ENCODE data around the gene OGFOD3. TPM values are rescaled to one million over a fixed set of nuclear protein-coding genes. Genes with fewer than 3 reads are reported as not detected.

OGFOD3 gene
- total RNA-seq, 2 experiments from 2014 or later = 24.4 to 27.4 TPM

- POLR2A ChIA-PET = no interaction called here
- Mint-ChIP-seq H3K4me1 (no peaks in the 10 kb centered on the region), H3K27me3 (no peaks in the 10 kb centered on the region), H3K36me3 (peaks cover 2% of the 10 kb centered on the region), H3K4me3 (no peak overlapping the region), H3K27ac (no peak overlapping the region), H3K9me3 (no peaks in the 10 kb centered on the region)
- ATAC-seq (ENCODE audit: low read depth) (no peak), DNase-seq (no peak)
Observed at GRCh38 chr17:82391496-82392066, 26.8 kb downstream of the OGFOD3 start.

- no peaks in the 10 kb centered on the region for H3K9me3 Mint-ChIP-seq
- no peak overlapping the region for H3K4me3 Mint-ChIP-seq
- no peaks in the 10 kb centered on the region for H3K4me1 Mint-ChIP-seq
- no peak overlapping the region for H3K27ac Mint-ChIP-seq
- no peak for ATAC-seq (ENCODE audit: low read depth)
- no peak for DNase-seq
- POLR2A ChIA-PET = interaction anchor here (0.6 kb wide), 1 partner anchor 14 kb away, joined by 3 read pairs; no protein-coding TSS in a partner anchor
- no peaks in the 10 kb centered on the region for H3K27me3 Mint-ChIP-seq
- H3K36me3 Mint-ChIP-seq = peaks cover 2% of the 10 kb centered on the region
Observed at GRCh38 chr17:82390860-82391435, 27.4 kb downstream of the OGFOD3 start.

- no peaks in the 10 kb centered on the region for H3K27me3 Mint-ChIP-seq
- POLR2A ChIA-PET = interaction anchor here (0.6 kb wide), 1 partner anchor 15 kb away, joined by 3 read pairs; no protein-coding TSS in a partner anchor
- H3K4me1 Mint-ChIP-seq = no peaks in the 10 kb centered on the region
- no peaks in the 10 kb centered on the region for H3K36me3 Mint-ChIP-seq
- no peaks in the 10 kb centered on the region for H3K9me3 Mint-ChIP-seq
- no peak overlapping the region for H3K27ac Mint-ChIP-seq
- no peak overlapping the region for H3K4me3 Mint-ChIP-seq
- no peak for ATAC-seq (ENCODE audit: low read depth)
- DNase-seq = no peak
Observed at GRCh38 chr17:82390015-82390859, 28.1 kb downstream of the OGFOD3 start.

GRCh38 chr17:82389379-82389778 lies 29.0 kb downstream of the OGFOD3 start:
- Mint-ChIP-seq H3K27me3 (no peaks in the 10 kb centered on the region), H3K4me1 (no peaks in the 10 kb centered on the region), H3K4me3 (no peak overlapping the region), H3K9me3 (no peaks in the 10 kb centered on the region), H3K27ac (no peak overlapping the region), H3K36me3 (no peaks in the 10 kb centered on the region)
- POLR2A ChIA-PET = interaction anchor here (0.6 kb wide), 1 partner anchor 424 kb away, joined by 3 read pairs; no protein-coding TSS in a partner anchor
- ATAC-seq (ENCODE audit: low read depth) = no peak
- no peak for DNase-seq

- no peaks in the 10 kb centered on the region for H3K36me3 Mint-ChIP-seq
- H3K4me1 Mint-ChIP-seq = no peaks in the 10 kb centered on the region
- no peak overlapping the region for H3K4me3 Mint-ChIP-seq
- peaks cover under 1% of the 10 kb centered on the region for H3K27me3 Mint-ChIP-seq
- no peak overlapping the region for H3K27ac Mint-ChIP-seq
- no peaks in the 10 kb centered on the region for H3K9me3 Mint-ChIP-seq
- POLR2A ChIA-PET = interaction anchor here (0.6 kb wide), 1 partner anchor 424 kb away, joined by 3 read pairs; no protein-coding TSS in a partner anchor
- ATAC-seq (ENCODE audit: low read depth) = no peak
- no peak for DNase-seq
Observed at GRCh38 chr17:82388922-82389283, 29.5 kb downstream of the OGFOD3 start.

- H3K9me3 Mint-ChIP-seq = no peaks in the 10 kb centered on the region
- ATAC-seq (ENCODE audit: low read depth) (no peak), DNase-seq (no peak)
- peaks cover 2% of the 10 kb centered on the region for H3K27me3 Mint-ChIP-seq
- no peaks in the 10 kb centered on the region for H3K4me1 Mint-ChIP-seq
- H3K36me3 Mint-ChIP-seq = no peaks in the 10 kb centered on the region
- H3K4me3 Mint-ChIP-seq = no peak overlapping the region
- POLR2A ChIA-PET = no interaction called here
- H3K27ac Mint-ChIP-seq = no peak overlapping the region
Observed at GRCh38 chr17:82388223-82388921, 30.0 kb downstream of the OGFOD3 start.

- POLR2A ChIA-PET = interaction anchor here (0.6 kb wide), 1 partner anchor 14 kb away, joined by 3 read pairs; no protein-coding TSS in a partner anchor
- H3K36me3 Mint-ChIP-seq = no peaks in the 10 kb centered on the region
- ATAC-seq (ENCODE audit: low read depth) = no peak
- no peaks in the 10 kb centered on the region for H3K9me3 Mint-ChIP-seq
- no peak for DNase-seq
- H3K4me1 Mint-ChIP-seq = no peaks in the 10 kb centered on the region
- no peak overlapping the region for H3K4me3 Mint-ChIP-seq
- H3K27me3 Mint-ChIP-seq = peaks cover 2% of the 10 kb centered on the region
- H3K27ac Mint-ChIP-seq = no peak overlapping the region
Observed at GRCh38 chr17:82387705-82388106, 30.7 kb downstream of the OGFOD3 start.

GRCh38 chr17:82386881-82387704 lies 31.3 kb downstream of the OGFOD3 start:
- POLR2A ChIA-PET = interaction anchor here (0.6 kb wide), 1 partner anchor 15 kb away, joined by 3 read pairs; no protein-coding TSS in a partner anchor
- Mint-ChIP-seq H3K27ac (no peak overlapping the region), H3K9me3 (no peaks in the 10 kb centered on the region), H3K36me3 (no peaks in the 10 kb centered on the region), H3K27me3 (peaks cover 2% of the 10 kb centered on the region), H3K4me3 (no peak overlapping the region), H3K4me1 (no peaks in the 10 kb centered on the region)
- DNase-seq (no peak), ATAC-seq (ENCODE audit: low read depth) (no peak)

- DNase-seq (no peak), ATAC-seq (ENCODE audit: low read depth) (no peak)
- Mint-ChIP-seq H3K4me3 (no peak overlapping the region), H3K27me3 (peaks cover 2% of the 10 kb centered on the region), H3K4me1 (no peaks in the 10 kb centered on the region), H3K36me3 (no peaks in the 10 kb centered on the region), H3K27ac (no peak overlapping the region), H3K9me3 (no peaks in the 10 kb centered on the region)
- POLR2A ChIA-PET = no interaction called here
Observed at GRCh38 chr17:82386255-82386831, 32.0 kb downstream of the OGFOD3 start.

GRCh38 chr17:82385559-82386254 lies 32.7 kb downstream of the OGFOD3 start:
- POLR2A ChIA-PET = no interaction called here
- no peaks in the 10 kb centered on the region for H3K4me1 Mint-ChIP-seq
- no peak for DNase-seq
- no peak overlapping the region for H3K27ac Mint-ChIP-seq
- no peaks in the 10 kb centered on the region for H3K9me3 Mint-ChIP-seq
- H3K27me3 Mint-ChIP-seq = peaks cover 2% of the 10 kb centered on the region
- no peak overlapping the region for H3K4me3 Mint-ChIP-seq
- no peaks in the 10 kb centered on the region for H3K36me3 Mint-ChIP-seq
- ATAC-seq (ENCODE audit: low read depth) = no peak

- no peaks in the 10 kb centered on the region for H3K9me3 Mint-ChIP-seq
- no peak overlapping the region for H3K27ac Mint-ChIP-seq
- peaks cover 5% of the 10 kb centered on the region for H3K27me3 Mint-ChIP-seq
- ATAC-seq (ENCODE audit: low read depth) (no peak), DNase-seq (no peak)
- no peak overlapping the region for H3K4me3 Mint-ChIP-seq
- POLR2A ChIA-PET = no interaction called here
- H3K4me1 Mint-ChIP-seq = no peaks in the 10 kb centered on the region
- no peaks in the 10 kb centered on the region for H3K36me3 Mint-ChIP-seq
Observed at GRCh38 chr17:82384730-82385481, 33.5 kb downstream of the OGFOD3 start.

Measured in activated naive CD8-positive, alpha-beta T cell treated with anti-CD3 and anti-CD28 coated beads, Interleukin-2, amount 10 ng/mL, durations not matched to agents 7 days and 5 days (primary cell).